HG03565 (cell line): Measurements from ENCODE around the gene RIMS3.

Experiments
- ATAC-seq: cut with Tn5 transposase; IDR thresholded peaks from one replicate; pipeline ENCODE4 v1.9.1; 2021; ENCODE audit warnings: mild to moderate bottlenecking, moderate library complexity; ENCODE audit not compliant: unreplicated experiment

Gene RIMS3

DNA sequence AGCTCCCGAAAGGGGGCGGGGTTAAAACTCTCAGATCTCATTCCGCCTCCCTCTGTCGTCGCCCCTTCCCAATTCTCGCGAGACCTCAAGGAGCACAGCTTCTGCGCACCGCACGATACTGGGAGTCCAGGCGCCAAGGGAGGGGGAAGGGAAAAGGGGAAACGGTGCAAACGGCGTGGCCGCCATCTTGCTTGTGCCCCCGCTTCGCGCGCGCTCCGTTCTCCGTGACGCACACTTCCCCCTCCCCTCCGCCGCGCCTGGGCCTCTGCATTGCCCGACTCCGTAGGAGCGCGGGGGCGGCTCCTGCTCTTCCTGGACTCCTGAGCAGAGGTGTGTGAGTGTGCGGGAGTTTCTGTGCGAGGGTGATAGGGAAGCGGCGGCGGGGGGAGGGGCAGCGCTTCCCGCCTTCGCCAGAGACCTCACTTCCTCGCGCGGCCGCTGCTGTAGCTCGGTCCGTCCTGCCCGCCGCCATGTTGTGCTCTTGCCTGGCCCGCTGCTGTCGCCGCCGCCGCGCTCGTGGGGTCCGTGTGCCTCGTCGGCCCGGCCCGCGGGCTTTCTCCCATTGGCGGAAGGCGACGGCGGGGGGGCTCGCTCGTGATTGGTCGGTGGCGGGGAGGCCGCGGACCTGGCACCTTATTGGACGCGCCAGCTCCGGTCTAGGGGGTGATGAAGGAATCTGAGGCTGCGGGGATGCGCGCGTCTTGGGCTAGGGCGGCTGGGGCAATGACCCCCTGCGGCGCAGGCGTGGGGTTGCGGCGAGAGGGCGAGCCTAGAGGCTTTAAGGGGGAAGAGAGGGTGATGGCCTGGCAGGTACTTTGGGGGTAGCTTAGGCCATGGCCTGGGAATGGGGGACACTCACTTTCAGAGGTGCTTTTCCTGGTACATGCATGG is 26.3 kb upstream of the RIMS3 start, which contains the start of gene NFYC:
Gene NFYC (plus strand): TSS at position 167 of the 891 bp plus-strand sequence. CDS start 47,140 bp downstream, outside the sequence.
- ATAC-seq = peak; percentile 63

DNA sequence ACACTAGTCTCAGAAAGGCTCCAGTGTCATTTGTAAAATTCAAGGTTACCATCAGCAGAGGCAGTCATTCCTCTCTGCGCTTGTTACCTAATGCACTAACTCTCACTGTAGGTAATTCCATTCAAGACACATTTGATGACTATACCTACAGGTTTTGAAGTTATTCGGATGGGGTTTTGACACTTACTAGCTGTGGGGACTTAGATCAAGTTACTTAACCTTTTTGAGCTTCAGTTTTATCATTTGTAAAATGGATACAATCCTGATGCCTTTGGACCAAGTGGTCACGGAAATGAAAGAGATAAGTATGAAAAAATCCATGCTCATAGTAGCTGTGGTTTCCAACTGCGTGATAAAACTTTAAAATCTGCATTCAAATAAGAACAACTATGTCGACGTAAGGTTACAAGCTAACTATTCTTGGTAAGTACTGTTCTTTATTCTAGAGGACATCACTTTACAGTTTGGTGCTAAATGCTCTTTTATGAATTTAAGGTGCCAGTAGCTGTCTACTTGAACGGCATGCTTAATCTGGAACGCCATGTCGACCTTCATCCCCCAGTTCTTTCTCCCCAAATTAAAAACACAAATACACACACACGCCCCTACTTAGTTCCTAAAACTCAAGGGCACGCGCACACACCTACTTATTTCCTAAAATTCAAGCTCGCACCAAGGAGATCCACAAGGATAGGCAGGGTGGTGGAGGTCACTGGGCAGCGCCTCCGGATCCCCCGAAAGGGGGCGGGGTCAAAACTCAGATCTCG is 25.5 kb upstream of the RIMS3 start:
- ATAC-seq = no peak

DNA sequence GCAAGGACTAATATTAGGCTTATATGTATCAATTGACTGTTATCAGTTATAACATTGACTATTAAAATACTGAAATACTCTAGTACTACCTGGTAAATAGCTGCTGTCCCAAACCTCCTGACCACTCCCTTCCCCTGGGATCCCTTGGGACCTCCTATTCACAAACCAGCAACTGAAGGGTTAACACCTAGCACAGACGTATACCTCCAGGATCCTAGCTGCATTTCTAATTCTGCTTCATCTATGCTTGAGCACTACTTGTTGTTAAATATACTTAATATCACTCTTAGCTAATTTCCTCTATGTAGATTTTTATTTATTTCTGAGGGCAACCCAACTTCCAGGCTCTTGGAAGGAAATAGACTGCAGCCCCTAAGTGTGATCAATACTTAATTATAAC is 24.3 kb upstream of the RIMS3 start:
- no peak for ATAC-seq

- ATAC-seq = no peak
These were observed 22.2 kb upstream of the RIMS3 start for GRCh38 chr1:40687661-40688060.

- no peak for ATAC-seq
These were observed 21.6 kb upstream of the RIMS3 start for GRCh38 chr1:40687059-40687458.

DNA sequence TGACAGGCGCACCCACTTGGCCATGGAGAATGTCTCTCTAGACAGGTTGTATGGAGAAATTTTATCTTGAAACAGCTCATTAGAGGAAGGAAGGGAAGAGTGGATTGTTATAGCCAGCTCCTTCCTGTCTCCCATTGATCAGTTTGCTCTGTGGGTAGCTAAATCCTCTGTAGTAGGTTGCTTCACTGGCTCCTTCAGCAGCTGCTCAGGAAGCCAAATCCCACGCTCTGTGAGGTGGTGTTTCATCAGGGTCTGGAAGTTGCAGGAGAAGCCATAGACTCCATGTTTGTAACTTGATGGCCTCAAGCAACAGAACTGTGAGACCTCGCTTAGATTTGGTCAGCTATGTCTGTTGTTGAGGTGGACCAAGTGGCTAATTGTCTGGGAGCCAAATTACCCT is 19.2 kb upstream of the RIMS3 start:
- ATAC-seq = no peak

- no peak for ATAC-seq
These were observed 13.9 kb upstream of the RIMS3 start for GRCh38 chr1:40679165-40679953.

- ATAC-seq = no peak
These were observed 11.0 kb upstream of the RIMS3 start for GRCh38 chr1:40676501-40676900.

GRCh38 chr1:40673452-40673851 is 8.0 kb upstream of the RIMS3 start:
- ATAC-seq = no peak

- ATAC-seq = peak; percentile 73
These were observed 3.5 kb upstream of the RIMS3 start for GRCh38 chr1:40668769-40669525.

GRCh38 chr1:40664791-40665190 is 691 bp downstream of the RIMS3 start:
- no peak for ATAC-seq

- ATAC-seq = no peak
These were observed 1.3 kb downstream of the RIMS3 start for GRCh38 chr1:40664167-40664537.

DNA sequence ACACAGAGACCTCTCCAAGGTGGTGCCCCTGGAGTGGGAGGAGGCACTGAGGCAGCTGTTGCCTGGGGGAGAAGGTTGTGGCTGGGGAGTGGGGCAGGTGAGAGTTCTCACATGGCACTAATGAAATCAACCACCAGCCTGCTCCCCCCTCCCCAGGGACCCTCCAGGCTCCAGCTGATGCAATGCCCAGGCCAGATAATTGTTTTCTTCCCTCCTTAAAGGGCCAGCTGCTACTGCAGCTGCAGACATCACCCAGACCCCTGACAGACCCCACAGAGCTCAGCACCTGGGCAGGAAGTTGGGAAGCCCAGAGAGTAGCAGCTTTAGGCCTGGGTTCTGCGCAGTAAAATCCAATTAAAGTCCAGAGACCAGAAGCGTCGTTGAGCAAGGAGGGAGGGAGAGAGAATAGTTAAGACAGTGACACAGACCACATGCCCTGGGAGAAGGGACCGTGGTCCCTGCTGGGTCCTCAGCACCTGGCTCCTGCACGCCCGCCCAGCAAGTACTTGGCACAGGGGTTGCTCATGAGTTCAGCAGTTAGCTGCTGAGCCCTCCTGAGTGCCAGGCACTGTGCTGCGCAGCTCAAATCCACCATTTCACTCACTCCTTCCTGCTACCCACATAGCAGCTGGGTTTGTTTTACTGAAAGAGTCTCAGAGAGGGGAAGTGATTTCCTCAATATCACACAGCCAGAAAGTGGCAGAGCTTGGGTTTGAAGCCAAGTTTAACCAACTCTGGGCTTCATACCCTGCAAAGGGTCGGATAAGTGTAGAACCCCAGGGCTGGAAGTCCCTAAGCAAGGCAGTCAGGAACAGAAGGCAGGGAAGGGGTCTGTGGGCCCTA is 1.9 kb downstream of the RIMS3 start:
- ATAC-seq = no peak

DNA sequence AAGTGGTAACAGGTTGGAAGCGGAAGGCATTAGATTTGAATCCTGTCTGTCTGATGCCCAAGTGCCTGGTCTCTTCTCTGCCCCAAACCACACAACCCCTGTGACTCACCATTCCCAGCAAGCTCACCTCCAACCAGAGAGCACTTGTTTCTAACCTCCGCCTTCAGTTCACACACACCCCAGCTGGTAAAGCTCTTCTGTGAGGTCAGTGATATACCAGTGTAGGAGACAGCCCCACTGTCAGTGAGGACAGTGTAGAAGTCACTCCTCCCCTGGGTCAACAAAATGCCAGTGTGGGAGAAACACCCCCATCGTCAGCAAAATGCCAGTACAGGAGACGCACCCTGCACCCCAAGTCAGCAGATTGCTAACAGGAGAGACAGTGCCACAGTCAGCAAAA is 2.6 kb downstream of the RIMS3 start:
- ATAC-seq = no peak

DNA sequence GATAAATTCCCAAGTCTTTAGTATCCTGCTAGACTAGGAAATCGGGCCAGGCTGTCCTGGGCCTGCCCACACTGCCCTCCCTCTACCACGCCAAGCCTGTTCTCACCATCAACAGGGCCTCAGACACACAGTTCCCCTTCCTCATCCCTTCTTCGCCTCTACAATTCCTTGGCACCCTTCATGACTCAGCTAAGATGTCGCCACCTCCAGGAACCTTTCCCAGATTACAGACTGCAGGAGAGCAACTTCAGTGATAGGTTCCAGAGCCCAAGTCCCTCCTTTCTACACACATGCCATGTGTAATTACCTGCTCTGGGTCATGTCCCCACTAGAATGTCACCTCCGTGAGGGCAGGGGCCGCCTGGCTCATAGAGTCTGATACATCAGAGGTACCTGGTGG is 3.3 kb downstream of the RIMS3 start:
- ATAC-seq = no peak

GRCh38 chr1:40661678-40662077 is 3.8 kb downstream of the RIMS3 start:
- ATAC-seq = no peak

GRCh38 chr1:40659649-40659947 is 5.9 kb downstream of the RIMS3 start:
- ATAC-seq = no peak

GRCh38 chr1:40658751-40659648 is 6.5 kb downstream of the RIMS3 start:
- no peak for ATAC-seq

GRCh38 chr1:40657046-40657445 is 8.4 kb downstream of the RIMS3 start:
- no peak for ATAC-seq
